Subcutaneous preadipocyte (primary cell): ENCODE results near the gene ZNF511. TPM values are rescaled to one million over a fixed set of nuclear protein-coding genes. Genes with fewer than 3 reads are reported as not detected.

Source experiments
- small RNA-seq: library from RNA; depleted of rRNA; stranded (forward); fragments of <200 nt; gene quantifications from one replicate; pipeline ENCODE3, GENCODE V24; 2012
- total RNA-seq: library from RNA; depleted of rRNA; stranded (reverse); fragments of >200 nt; gene quantifications from 2 replicates; pipeline ENCODE4 v1.2.3, GENCODE V29; 2012

ZNF511 gene, protein sequence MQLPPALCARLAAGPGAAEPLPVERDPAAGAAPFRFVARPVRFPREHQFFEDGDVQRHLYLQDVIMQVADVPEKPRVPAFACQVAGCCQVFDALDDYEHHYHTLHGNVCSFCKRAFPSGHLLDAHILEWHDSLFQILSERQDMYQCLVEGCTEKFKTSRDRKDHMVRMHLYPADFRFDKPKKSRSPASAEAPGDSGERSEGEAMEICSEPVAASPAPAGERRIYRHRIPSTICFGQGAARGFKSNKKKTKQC
- 31.2 and 33.4 TPM in 2 replicates for total RNA-seq

GRCh38 chr10:133308421-133309099 lies at the start of gene ZNF511, which contains the start of gene TUBGCP2:
ZNF511 (plus strand) TSS chr10:133308914; CDS start chr10:133308944, 30 bp downstream.
TUBGCP2 (minus strand) TSS chr10:133308872; CDS start chr10:133302941, 5,931 bp downstream.

DNA sequence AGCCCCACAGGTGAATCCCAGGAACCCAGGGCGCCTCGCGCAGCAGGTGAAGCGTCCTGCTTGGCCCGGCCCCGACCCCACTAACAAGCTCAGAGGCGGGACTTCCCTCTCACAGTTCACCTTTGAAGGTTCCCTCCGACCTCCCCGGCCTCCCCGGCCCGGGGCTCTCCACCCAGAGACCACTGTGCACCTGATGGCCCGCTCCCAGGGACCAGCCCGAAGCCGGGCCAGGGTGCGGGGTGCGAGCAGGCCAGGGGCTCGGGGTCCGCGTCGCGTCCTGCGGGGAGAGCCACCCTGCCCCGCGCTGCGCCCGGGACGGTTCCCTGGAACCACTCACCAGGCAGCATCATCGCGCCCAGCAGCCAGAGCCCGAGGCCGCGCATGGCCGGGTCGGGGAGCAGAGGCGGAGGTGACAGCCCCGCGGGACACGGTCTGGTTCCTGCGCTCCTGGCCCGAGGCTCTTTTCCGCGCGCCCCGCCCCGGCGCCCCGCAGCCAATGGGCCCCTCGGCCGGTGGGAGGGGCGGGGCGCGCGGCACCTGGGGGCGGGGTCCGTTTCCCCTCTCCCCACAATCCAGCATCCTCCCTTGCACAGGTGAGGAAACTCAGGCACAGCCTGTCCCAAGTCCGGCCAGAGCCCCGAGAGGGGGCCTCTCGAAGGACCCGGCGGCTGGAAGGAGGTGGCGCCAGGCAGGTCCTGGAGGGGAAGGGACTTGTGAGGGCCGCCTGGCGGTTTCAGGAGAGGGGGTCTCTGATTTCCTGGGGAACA lies 32.1 kb upstream of the ZNF511 start, which contains the start of gene ADAM8:
Gene ADAM8, minus strand, starts transcription at position 434 of the 767 bp plus-strand sequence. Its CDS starts 51 bp downstream, at position 383.

DNA sequence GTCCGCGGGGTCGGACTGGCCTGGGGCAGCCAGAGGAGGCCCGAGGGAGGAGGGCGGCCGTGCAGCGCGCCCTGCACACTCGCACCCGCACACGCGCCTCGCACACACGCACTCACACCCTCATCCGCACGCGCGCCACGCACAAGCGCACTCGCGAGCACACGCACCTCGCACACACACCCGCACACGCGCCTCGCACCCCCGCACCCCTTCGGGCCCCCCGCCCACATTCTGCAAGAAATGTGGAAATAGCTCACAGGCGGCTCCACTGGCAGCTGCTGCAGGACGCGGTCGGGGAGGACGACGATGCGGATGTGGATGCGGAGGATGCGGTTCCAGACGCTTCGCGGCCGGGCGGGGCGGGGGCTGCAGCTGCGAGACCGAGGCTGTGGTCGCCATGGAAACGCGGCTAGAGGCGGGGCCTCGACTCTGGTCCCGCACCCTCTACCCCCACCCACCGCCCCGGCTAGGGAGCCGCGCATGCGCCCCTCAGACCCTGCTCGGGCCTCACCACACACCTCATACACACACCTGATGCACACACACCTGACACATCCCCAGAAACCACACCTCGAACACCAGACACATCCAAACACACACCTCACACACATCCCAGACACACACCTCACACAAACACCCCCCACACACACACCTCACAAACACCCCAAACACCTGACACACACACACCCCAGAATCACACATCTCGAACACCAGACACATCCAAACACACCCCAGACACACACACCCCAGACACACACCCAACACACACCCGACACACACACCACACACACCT lies 28.1 kb downstream of the ZNF511 start, which contains the start of gene CALY:
Gene CALY, minus strand, starts transcription at position 320 of the 793 bp plus-strand sequence. CDS start 7,907 bp downstream, outside the sequence.

DNA sequence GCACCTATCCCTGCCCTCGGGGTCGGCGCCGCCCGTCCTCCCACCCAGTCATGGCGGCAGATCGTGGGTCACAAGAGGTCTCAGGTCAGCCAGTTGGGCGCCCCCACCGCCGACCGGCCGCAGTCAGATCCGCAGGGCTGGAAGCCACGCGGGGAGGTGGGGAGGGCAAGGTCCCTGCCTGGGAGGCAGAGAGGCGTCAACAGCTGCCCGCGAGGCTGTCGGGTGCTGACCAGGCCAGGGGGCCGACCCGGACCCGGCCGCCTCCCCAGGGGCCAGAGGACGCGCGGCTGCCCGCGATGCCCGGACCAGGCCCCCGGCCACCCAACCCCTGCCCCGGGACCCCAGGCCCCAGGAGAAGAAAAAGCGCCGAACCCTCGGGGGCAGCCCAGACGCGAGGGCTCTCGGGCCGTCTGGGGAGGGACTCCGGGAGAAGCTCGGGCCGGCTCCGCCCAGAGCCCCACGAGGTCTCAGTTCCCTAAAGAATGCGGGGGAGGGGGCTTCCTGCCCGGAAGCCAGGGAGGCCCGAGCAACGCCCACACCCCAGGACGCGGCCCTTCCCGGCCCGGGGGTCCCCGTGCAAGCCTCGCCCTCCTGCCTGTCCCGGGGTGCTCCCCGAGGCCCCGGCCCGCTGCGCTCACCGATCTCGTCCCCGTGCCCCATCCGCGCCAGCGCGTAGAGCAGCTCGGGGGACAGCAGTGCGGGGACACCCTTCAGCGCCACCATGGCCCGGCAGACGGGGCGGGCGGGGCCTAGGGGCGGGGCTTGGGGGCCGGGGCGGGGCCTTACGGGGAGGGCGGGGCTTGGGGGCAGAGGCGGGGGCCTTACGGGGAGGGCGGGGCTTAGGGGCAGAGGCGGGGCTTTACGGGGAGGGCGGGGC lies 48.8 kb downstream of the ZNF511 start, which contains the start of gene FUOM:
Gene FUOM, minus strand, starts transcription at position 735 of the 877 bp plus-strand sequence. Its CDS starts 12 bp downstream, at position 723.

Small RNA genes lying within 50 kb of the gene (small RNA-seq; reads per million reads assigned to genes)
- gene BANF1P2 = not detected

Other genes with a start within 250 kb of the ZNF511 start
- not detected in 2 replicates for gene ADGRA1, start 221.0 kb upstream of the ZNF511 start, total RNA-seq
- gene KNDC1, start 148.7 kb upstream of the ZNF511 start, total RNA-seq = under 0.01 and 0.20 TPM in 2 replicates
- not detected in 2 replicates for gene UTF1, start 78.7 kb upstream of the ZNF511 start, total RNA-seq
- gene VENTX, start 71.1 kb upstream of the ZNF511 start, total RNA-seq = not detected in 2 replicates
- gene ADAM8, start 32.0 kb upstream of the ZNF511 start, total RNA-seq = 0.73 and 1.4 TPM in 2 replicates
- gene TUBGCP2, start within 50 bp of the ZNF511 start, total RNA-seq = 63.2 and 82.1 TPM in 2 replicates
- gene CALY, start 28.0 kb downstream of the ZNF511 start, total RNA-seq = not detected in 2 replicates
- gene PRAP1, start 38.5 kb downstream of the ZNF511 start, total RNA-seq = not detected in 2 replicates
- gene FUOM, start 49.1 kb downstream of the ZNF511 start, total RNA-seq = 13.6 and 16.6 TPM in 2 replicates
- gene ECHS1, start 64.4 kb downstream of the ZNF511 start, total RNA-seq = 58.5 and 61.7 TPM in 2 replicates
- gene PAOX, start 70.3 kb downstream of the ZNF511 start, total RNA-seq = 4.1 and 4.8 TPM in 2 replicates
- gene MTG1, start 85.2 kb downstream of the ZNF511 start, total RNA-seq = 26.8 and 30.9 TPM in 2 replicates
- gene SPRN, start 115.7 kb downstream of the ZNF511 start, total RNA-seq = 0.37 and 0.39 TPM in 2 replicates
- 1.1 and 1.6 TPM in 2 replicates for gene SCART1, start 145.0 kb downstream of the ZNF511 start, total RNA-seq
- under 0.01 and 0.39 TPM in 2 replicates for gene CYP2E1, start 218.4 kb downstream of the ZNF511 start, total RNA-seq